ENCODE data around the gene NEDD4L. TPM values are rescaled to one million over a fixed set of nuclear protein-coding genes. Genes with fewer than 3 reads are reported as not detected.

NEDD4L gene
- total RNA-seq, 1 donor from 2014 or later = 55.9 TPM

DNA sequence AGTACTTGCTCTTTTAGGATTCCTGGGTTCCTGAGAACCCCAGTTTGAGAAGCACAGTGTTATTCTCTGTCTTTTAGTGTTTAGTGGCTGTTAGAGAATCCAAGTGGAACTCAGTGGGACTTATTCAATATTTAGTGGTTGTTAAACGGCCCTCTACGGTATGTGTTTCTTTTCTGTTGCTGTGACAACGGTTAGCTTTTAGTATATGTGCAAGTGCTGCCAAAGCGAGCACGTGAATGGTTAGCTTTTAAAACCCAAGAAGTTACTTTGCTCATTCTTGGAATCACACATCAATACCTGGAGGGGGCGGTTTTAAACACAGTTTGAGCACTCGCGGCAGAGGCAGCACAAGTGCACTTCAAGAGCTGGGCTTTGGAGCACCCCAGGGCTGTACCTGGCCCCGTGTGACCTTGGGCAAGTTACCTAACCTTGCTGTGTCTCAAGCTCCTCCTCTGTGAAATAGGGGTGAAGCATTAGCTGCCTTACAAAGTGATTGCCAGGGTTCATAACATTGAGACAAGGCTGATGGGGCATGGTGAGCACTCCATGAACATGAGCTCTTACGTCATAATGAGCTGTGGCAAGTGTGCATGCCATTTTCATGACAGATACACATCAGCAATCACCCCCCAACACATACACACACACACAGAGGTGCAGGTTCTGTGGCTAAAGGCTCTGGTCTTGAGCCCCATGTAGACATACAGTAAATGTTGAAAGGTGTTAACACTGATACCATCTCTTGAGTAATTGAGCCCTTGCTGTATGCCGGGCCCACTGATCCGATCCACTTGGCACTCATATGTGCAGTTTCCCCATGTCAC, 350.8 kb downstream of the NEDD4L start:
- no peak for ATAC-seq
- intact Hi-C loops (cut with DNase I) = no loop called here
- DNase-seq (ENCODE audit: missing footprints) = no peak

GRCh38 chr18:58396144-58396543, 352.1 kb downstream of the NEDD4L start:
- intact Hi-C loops (cut with DNase I) = no loop called here
- ATAC-seq (no peak), DNase-seq (ENCODE audit: missing footprints) (no peak)

GRCh38 chr18:58396966-58397365, 352.9 kb downstream of the NEDD4L start:
- ATAC-seq (no peak), DNase-seq (ENCODE audit: missing footprints) (no peak)
- intact Hi-C loops (cut with DNase I) = no loop called here

DNA sequence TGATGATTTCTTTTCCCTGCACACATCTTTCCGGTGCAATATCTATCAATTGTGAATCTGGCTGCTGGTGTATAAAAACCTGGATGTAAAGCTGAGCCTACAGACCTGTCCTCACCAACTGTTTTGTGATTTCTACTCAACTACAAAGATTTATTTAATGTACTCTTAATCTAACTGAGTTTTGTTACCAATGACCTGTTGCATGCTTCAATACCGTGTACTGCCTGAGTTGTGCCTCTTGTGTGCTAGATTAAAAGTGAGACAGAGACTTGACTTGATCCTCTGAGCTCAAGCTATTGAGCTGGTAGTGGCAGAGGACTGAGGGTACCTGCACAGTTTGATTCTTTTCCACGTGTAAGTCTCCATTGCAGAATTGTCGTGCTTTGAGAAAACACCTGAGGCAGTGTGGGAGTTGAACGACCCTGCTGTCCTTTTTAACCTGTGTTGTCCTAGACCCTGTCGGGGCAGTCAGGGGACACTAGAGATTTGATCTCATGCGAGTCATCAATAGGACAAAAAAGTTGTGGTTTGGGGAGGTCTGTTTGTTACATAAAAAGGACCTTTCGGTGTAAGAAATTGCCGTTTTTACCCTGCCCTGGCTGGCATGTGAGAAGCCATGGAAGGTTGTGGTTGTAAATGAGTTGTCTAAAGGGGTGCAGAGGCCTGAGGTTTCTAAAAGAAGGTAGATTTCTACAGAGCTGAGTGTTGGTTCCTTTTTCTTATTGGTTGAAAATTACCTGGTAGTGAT, 353.5 kb downstream of the NEDD4L start:
- DNase-seq (ENCODE audit: missing footprints) = no peak
- ATAC-seq = no peak
- intact Hi-C loops (cut with DNase I) = no loop called here

DNA sequence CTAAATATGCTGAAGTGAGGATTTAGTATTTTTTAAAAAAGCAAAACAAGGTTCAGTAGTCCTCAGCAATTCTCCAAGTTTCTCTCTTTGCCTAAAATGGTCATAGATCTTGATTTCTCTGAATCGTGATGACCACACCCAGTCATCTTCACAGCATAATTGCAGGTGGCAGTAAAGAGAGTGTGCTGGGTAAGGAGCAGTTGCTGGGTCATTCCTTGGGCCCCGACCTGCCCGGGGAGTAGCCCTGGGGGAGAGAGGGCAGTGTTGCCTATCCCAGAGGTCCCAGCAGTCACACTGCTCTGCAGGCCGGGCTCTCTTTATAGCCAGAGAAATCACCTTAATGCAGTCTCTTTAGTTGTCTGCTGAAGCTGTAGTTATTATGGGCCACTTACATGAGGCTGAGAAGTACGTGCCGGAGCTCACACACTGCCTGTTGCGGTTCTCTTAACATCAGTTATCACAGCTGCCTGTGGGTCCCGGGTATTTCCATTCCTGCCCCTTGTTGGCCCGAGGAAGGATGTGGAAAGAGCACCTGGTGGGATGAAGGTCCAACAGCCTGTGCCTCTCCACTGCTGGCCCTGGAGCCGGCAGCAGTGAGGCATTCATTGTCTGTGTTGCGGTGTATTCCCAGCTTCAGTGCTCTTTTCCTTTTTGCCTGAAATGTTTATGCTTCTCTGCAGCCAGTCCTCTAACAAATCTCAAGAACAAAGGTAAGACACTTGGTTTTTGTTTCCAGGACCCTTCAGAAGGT, 354.8 kb downstream of the NEDD4L start:
- no peak for ATAC-seq
- intact Hi-C loops (cut with DNase I) = no loop called here

DNA sequence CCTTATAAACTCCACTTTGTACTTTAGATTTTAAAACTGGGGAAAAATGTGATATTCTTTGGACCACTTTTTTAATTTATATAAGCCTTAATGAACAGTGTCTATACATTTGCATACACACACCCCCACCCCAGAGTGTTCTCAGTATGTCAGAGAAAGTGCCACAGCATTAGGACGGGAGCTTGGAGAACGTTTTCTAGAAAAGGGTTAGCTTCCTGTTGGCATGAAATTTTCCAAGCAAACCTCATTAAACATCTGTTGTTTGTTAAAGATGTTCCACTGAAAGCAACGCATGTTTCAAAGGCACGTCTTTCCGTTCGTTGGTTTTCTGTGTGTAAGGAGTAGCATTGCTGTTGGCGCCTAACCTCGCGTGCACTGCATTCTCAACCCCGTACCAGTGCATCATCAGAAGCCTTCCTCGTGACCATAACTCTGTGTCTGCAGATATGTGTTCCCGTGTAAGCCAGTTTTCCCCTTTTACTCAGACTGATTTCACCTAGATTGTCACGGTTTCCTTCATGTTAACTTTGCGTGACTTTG, 356.4 kb downstream of the NEDD4L start:
- DNase-seq (ENCODE audit: missing footprints) = no peak
- intact Hi-C loops (cut with DNase I) = loop anchor here (1.0 to 5.0 kb wide), 3 partner anchors 52 to 362 kb away; no protein-coding TSS in a partner anchor
- no peak for ATAC-seq

More for the DNA sequence above, 354.8 kb downstream of the NEDD4L start:
- no peak for DNase-seq (ENCODE audit: missing footprints)

GRCh38 chr18:58401191-58401590, 357.2 kb downstream of the NEDD4L start:
- DNase-seq (ENCODE audit: missing footprints) = no peak

DNA sequence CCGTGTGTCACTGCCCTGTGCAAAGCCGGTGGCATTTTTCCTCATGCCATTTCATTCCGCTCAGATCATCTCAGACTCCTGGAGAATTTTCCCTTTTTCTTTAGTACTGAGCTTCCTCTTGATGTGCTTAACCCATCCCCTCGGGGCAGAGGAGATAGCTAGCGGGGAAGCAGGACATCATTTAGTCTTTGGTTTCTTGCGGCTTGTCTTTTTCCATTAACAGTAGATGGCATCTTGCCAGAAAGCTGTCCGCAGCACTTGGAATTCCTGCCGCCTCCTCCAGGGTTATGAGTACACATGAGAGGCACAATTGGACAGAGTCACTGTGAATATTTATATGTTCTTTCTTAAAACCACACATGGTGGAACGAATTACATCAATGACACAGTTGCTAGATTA, 358.2 kb downstream of the NEDD4L start:
- intact Hi-C loops (cut with DNase I) = loop anchor here (5.0 kb wide), 2 partner anchors 50 to 360 kb away; no protein-coding TSS in a partner anchor
- DNase-seq (ENCODE audit: missing footprints) = no peak
- ATAC-seq = peak; percentile 18

More at GRCh38 chr18:58401191-58401590, 357.2 kb downstream of the NEDD4L start:
- intact Hi-C loops (cut with DNase I) = loop anchor here (5.0 kb wide), 2 partner anchors 51 to 361 kb away; no protein-coding TSS in a partner anchor
- ATAC-seq = no peak

DNA sequence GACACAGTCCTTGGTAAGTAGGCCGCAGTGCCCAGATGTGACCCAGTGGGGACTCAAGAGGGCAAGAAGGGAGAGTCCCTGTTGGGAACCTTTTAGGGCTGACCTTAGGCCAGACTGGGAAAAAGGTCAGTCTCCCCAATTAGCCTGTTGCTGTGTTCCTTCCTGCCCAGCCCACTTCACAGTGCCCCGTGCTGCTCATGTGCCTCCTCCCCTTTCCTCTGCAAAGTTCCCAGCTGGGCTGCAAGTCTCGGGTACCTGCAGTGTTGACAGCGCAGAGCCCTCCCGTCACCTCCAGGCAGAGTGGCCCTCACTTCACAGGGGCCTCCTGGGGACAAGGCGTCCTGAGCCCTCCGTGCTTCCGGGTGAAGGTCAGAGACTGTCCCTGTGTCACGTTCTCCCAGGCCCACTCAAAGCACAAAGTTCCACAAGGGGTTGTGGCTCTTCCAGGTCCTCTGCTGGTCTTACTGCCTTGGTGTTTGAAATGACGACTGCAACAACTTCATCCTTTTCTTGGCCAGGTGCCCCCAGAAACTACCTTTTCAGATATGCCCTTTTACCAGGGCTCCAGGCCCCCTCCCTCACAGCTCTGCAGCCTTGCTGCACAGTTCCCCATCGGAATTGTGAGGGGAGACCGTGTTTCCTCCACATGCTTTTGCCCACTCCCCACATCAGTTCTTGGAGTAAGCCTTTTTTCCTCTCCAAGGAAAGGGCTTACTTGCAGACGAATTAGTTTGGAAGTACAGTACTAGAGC, 359.1 kb downstream of the NEDD4L start:
- DNase-seq (ENCODE audit: missing footprints) (no peak), ATAC-seq (peak; percentile 53)
- intact Hi-C loops (cut with DNase I) = loop anchor here (5.0 kb wide), 2 partner anchors 49 to 359 kb away; no protein-coding TSS in a partner anchor

DNA sequence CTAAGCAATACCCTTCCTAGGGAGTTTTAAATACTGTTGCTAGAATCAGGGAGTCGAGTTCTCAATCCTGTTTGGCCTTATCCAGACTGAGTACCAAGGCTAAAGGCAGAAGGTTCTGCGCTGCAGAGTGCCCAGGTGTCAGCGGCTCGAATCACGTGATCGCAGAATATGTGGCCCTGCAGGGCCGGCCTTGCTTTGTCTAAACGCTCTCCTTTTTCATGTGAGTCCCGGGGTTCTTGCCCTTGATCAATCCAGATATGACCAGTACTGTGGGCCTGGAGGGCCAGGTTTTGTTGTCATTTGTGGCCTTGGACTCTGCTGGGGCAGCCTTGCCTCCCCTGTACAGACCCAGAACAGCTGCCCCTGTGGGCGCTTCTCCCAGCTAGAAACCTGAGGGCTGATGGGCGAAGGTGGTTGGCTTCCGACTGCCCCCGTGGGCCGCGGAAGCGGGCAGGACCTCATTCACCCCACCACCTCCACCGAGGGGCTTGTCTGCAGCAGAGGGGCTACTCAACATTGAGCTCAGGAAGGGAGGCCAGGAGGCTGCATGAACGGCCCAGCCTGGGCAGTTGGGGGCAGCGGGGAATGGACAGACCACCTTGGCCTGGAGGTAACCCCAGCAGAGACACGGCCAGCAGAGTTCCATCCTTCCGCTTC, 359.9 kb downstream of the NEDD4L start:
- DNase-seq (ENCODE audit: missing footprints) = no peak
- ATAC-seq = no peak
- intact Hi-C loops (cut with DNase I) = loop anchor here (5.0 kb wide), 2 partner anchors 48 to 358 kb away; no protein-coding TSS in a partner anchor

DNA sequence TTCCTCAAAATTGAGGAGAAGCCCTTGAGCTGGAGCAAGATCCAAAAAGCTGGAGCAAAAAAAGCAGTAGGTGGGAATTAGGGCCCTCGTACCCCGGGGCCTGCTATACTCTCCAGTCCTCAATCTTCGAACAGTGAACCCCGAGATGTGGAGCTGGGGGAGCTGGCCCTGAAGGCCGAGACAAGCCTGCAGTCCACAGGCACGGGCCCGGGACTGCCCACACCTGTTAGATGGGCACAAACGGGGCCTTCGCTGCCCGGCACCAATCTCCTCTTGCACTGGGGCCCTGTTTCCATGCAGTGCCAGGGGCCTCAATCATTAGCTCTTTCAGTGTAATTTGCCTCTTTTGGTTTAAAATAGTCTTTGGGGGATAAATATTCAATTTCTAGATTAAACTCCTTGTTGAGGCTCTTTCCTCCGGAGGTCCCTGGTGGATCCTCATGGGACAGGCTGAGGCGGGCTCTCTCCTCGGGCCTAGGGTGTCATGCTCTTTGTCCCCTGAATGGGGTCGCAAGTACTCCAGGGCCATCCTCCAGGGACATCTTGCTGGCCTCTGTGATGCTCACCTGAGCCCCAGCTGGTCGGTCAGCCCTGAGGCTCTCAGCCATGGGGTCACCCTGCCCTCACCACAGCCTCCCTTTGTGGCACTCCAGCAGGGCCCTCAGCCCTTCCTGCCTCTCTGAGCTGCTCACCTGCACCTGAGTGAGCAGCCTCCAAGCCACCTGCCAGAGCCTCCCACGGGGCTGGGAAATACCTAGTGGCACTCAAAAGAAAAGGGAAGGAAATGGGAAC, 361.3 kb downstream of the NEDD4L start:
- ATAC-seq (no peak), DNase-seq (ENCODE audit: missing footprints) (no peak)
- intact Hi-C loops (cut with DNase I) = no loop called here

GRCh38 chr18:58407263-58407648, 363.2 kb downstream of the NEDD4L start:
- DNase-seq (ENCODE audit: missing footprints) (no peak), ATAC-seq (no peak)
- intact Hi-C loops (cut with DNase I) = no loop called here

GRCh38 chr18:58407649-58408407, 363.8 kb downstream of the NEDD4L start:
- intact Hi-C loops (cut with DNase I) = no loop called here
- DNase-seq (ENCODE audit: missing footprints) (no peak), ATAC-seq (no peak)

GRCh38 chr18:58408665-58409064, 364.6 kb downstream of the NEDD4L start:
- intact Hi-C loops (cut with DNase I) = no loop called here
- no peak for ATAC-seq
- DNase-seq (ENCODE audit: missing footprints) = no peak

DNA sequence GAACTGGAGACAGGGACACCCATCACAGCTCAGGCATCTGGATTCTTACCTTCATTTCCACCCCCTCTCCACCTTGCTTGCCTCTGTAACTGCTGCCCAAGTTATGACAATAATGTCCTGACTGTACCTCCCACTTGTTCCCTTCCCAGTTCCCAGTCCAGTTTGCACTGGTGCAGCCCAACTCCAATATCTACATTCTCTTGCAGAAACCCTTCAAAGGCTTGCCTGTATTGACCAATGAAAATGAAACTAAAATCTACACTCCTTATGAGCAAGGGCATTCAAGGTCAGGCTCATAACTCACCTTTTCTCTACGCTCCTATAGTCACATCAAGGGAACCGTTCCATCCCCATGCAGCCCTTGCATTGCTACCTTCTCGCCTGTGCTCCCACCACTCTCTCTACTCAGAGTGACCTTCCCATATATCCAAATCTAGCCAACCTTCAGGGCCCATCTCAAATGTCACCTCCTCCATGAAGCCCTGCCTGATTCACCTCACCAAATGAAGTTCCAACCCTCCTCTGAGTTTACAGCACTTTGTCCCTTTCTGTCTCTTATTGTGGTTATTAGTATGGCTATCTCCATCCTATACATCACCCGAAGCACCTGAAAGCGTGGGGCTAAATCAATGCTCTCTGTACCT, 365.9 kb downstream of the NEDD4L start:
- DNase-seq (ENCODE audit: missing footprints) (no peak), ATAC-seq (no peak)
- intact Hi-C loops (cut with DNase I) = no loop called here

GRCh38 chr18:58411323-58411722, 367.3 kb downstream of the NEDD4L start:
- ATAC-seq (no peak), DNase-seq (ENCODE audit: missing footprints) (no peak)
- intact Hi-C loops (cut with DNase I) = no loop called here

Measured in Right ventricle myocardium inferior (tissue), 1 donor.